ENCODE results near the gene FMR1NB. TPM values are rescaled to one million over a fixed set of nuclear protein-coding genes. Genes with fewer than 3 reads are reported as not detected.

The FMR1NB gene
- total RNA-seq, 1 experiment from 2014 or later = not detected

- TF ChIP-seq REST (IDR thresholded peaks at IDR 0.05; ENCODE audit: low read depth) (no peak), ELF1 (IDR thresholded peaks at IDR 0.05; ENCODE audit: borderline replicate concordance, low read depth) (no peak), TCF7L2 (IDR thresholded peaks at IDR 0.05; ENCODE audit: borderline replicate concordance, extremely low read depth, insufficient read depth, insufficient read length) (no peak), ZNF274 (IDR thresholded peaks at IDR 0.05; ENCODE audit: low read depth, low read length) (no peak), RAD21 (IDR thresholded peaks at IDR 0.05; ENCODE audit: low read depth) (no peak), EZH2 (IDR thresholded peaks at IDR 0.05) (no peak), FOSL1 (IDR thresholded peaks at IDR 0.05; ENCODE audit: low read depth) (no peak)
These were observed 27.2 kb upstream of the FMR1NB start (continued) for GRCh38 chrX:147953976-147954375.

GRCh38 chrX:147957291-147957690 lies 23.8 kb upstream of the FMR1NB start:
- Histone ChIP-seq H3K4me1 (ENCODE audit: control insufficient read depth in 1 of 2, insufficient read depth in 2 of 2, low read length in 2 of 2) (peaks cover 0 to 6% of the 10 kb centered on the region in 2 experiments; a peak in 1 of 4 replicates), H3K4me3 (replicated peaks in 1 of 2; ENCODE audit: low read depth in 1 of 2, low read length in 2 of 2) (no peak overlapping the region), H3K27me3 (ENCODE audit: insufficient read depth, low read length) (no peaks in the 10 kb centered on the region), H3K27ac (ENCODE audit: low read depth, low read length) (no peak overlapping the region), H3K79me2 (ENCODE audit: insufficient read depth, low read length) (no peaks in the 10 kb centered on the region), H4K20me1 (ENCODE audit: insufficient read depth) (no peaks in the 10 kb centered on the region), H3K9me2 (ENCODE audit: insufficient read depth) (no peaks in the 10 kb centered on the region), H2AFZ (ENCODE audit: low read depth, low read length, poor library complexity, severe bottlenecking) (no peak overlapping the region), H3K9me3 (ENCODE audit: control insufficient read depth in 1 of 2, insufficient read depth in 1 of 2, low read depth in 1 of 2, low read length in 2 of 2) (no peaks in the 10 kb centered on the region), H3K9ac (ENCODE audit: low read length) (no peak overlapping the region), H3K4me2 (ENCODE audit: low read length) (no peak overlapping the region), H3K36me3 (ENCODE audit: control insufficient read depth in 1 of 2, insufficient read depth in 2 of 2, low read length in 2 of 2) (no peaks in the 10 kb centered on the region)
- intact Hi-C loops (cut with micrococcal nuclease) = no loop called here
- ChIA-PET RAD21 (ENCODE audit: low non-redundant PET in 1 of 2, low total read pairs in 2 of 2, uncharacterized antibody in 2 of 2, unreplicated experiment in 2 of 2) (no interaction called here), CTCF (no interaction called here), POLR2A (no interaction called here)
- DNase-seq (ENCODE audit: low read depth, low spot score) (no peak), ATAC-seq (no peak)
- no TSS peak for BruUV-seq (replicated peaks)
- TF ChIP-seq SP1 (IDR thresholded peaks at IDR 0.05; ENCODE audit: low read depth) (no peak), CEBPB (IDR thresholded peaks at IDR 0.05; ENCODE audit: low read depth) (no peak), MAX (IDR thresholded peaks at IDR 0.05) (no peak), FOSL1 (IDR thresholded peaks at IDR 0.05; ENCODE audit: low read depth) (no peak), EZH2phosphoT487 (IDR thresholded peaks at IDR 0.05; ENCODE audit: borderline replicate concordance) (no peak), POLR2A (IDR thresholded peaks at IDR 0.05; ENCODE audit: borderline replicate concordance, extremely low read depth, insufficient read depth, insufficient read length) (no peak), ZFX (IDR thresholded peaks at IDR 0.05) (no peak), ELF1 (IDR thresholded peaks at IDR 0.05; ENCODE audit: borderline replicate concordance, low read depth) (no peak), ZBTB33 (IDR thresholded peaks at IDR 0.05; ENCODE audit: extremely low read depth, insufficient replicate concordance, low read length) (no peak), RAD21 (IDR thresholded peaks at IDR 0.05; ENCODE audit: low read depth) (no peak), CBX3 (IDR thresholded peaks at IDR 0.05; ENCODE audit: low read depth) (no peak), REST (IDR thresholded peaks at IDR 0.05; ENCODE audit: low read depth) (no peak)
